Activated CD4-positive, alpha-beta T cell treated with anti-CD3 and anti-CD28 coated beads, Interleukin-2, Interleukin-6, amounts not matched to agents 100 ng/mL and 50 ng/mL, durations not matched to agents 16 hours and 8 hours (primary cell): ENCODE data around the gene UQCRH.
"Not testable (repeated sequence)": the region's sequence is repeated elsewhere in the genome, so short reads cannot be mapped to it uniquely, and the experiment has no call there.

Source experiments
- DNase-seq: peaks from one replicate; pipeline ENCODE4 v3.0.0-alpha.2; 2020

Gene UQCRH

DNA sequence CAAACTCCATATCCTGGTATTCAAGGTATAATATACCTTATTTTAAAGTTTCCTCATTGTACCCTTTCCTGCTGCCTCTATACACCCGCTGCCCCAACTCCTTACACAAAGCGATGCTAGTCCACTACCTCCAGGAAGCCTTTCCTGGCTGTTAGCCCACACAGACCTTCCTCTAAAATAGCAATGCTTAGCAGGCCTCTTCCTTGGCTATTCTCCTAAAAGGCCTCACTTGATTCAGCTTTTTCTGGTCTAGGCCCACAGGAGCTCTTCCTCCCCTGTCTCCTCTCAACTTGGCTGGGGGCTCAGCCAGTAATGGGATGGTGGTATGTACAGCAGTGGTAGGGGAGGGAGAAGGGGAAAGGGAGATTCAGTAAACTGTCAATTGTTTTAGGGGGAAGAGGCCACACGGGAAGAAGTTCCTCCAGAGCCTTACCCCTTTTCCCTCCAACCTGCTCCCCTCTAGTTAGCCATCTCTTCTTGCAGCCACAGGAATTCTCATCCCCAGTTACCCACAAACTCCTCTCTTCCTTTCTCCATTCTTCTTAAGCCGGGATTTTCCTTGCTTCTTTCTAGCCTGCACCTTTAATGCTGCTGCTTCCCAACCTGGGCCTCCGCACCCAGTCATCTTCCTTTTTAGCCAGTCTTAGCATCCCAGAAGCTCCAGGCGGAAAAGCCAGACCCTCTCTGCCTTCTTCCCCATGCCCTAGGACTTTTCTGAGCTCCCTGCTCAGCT is 2.7 kb upstream of the UQCRH start:
- no peak for DNase-seq

DNA sequence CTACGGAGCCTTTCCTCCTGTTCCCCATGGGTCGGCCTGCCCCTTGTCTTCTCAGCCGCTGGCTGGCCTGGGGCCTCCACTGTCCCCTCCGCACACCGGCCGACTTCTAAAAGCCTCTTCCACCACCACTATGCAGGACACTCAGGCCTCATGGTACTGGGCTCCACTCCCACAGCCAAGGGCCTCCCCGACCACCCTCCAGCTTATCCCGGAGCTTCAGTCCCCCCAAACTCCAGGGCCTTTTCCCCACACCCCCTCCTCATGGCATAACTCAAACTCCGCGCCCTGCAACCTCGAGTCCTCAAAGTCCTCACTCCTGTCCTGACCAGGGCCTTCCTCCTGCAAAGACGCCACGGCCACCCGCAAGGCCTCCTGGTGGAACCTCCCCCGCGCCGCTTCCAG is 2.1 kb upstream of the UQCRH start:
- no peak for DNase-seq

DNA sequence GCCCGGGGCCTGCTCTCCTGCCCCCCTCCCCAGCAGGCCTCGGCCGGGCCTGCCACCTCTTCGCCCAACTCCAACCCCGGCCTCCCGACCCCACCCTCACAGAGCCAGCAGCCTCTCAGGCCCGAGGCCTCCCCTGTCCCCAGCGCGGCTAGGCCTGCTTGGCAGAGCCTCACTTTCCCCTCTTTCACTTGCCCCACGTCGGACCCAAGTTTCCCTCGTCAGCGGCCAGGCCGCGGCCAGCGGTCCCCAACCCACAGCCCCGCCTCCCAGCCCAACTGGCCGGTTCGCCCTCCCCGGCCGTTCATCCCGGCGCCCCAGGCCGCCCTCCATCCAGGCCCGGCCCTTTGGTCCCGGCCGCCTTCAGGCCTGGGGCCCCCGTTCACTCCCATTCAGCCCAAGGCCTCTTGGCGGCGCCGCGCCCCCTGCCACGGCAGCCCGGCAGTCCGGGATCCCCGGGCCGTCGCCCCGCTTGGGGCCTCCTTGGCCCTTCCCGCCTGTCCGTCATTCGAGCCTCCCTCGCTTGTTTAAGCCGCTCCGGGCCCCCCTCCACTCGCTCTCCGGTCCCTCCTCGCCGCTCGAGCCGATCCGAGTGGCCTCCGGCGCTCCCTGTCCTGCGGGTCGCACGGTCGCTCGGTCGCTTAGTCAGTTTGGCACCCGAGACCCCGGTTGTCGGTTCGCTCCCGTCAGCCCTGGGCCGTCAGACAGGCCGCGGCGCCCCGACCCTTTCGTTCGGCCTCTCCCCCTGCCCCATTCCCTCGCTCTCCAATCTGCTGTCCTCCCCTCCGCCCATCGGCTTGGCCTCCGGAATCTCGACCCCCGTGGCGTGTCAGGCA is 1.5 kb upstream of the UQCRH start:
- peak; percentile 69 for DNase-seq

DNA sequence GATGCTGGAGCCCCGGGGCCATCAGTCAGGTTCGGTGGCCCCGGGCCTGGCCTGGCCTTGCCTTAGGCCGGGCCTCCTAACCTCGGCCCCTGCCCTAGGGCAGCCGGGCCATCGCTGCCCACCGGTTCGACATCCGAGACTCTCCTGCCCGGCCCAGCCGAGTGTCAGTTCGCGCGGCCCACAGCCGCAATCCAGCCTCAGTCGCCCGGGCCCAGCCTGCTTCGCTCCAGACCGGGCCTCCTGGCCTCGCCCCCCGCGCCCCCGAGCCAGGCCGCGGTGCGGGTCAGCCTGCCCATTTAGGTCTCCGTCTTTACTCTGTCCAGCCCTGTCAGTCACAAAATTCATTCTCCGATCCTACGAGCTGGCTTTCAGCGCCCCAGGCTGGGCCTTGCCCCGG is 859 bp upstream of the UQCRH start:
- DNase-seq = peak; percentile 30

DNA sequence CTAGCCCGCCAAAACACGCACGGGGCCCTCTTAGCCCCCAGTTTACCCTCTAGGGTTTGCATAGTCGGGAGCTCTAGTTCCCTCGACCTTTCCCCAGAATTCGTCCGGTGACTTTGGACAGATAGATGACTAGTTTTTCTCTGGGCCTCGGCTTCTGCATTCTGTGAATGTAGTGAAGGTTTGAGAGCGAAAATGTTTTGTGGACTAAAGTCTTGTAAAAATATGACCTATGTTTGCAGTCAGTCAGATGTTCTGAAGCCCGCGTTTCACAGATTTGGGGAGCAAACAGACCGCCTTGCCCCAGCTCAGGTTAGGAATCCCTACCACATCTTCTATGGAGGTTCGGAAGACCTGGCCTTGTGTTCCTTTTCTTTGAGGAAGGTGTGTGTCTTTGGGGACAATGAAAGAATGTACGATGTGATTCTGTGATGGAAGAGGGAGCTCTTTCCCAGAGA is 401 bp downstream of the UQCRH start:
- DNase-seq = no peak

DNA sequence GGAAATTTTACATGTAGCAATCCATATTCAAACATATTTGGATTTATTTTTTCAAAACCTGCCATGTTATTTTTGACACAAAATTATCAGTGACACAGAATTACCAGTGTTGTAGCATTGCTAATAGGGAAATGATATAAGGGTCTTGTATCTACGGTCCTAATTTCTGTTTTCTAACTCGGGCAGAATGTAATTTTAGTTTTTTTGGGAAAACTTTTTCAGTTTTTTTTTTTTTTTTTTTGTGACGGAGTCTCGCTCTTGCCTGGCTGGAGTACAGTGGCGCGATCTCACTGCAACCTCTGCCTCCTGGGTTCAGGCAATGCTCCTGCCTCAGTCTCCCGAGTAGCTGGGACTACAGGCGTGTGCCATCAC is 2.6 kb downstream of the UQCRH start:
- DNase-seq = no peak

DNA sequence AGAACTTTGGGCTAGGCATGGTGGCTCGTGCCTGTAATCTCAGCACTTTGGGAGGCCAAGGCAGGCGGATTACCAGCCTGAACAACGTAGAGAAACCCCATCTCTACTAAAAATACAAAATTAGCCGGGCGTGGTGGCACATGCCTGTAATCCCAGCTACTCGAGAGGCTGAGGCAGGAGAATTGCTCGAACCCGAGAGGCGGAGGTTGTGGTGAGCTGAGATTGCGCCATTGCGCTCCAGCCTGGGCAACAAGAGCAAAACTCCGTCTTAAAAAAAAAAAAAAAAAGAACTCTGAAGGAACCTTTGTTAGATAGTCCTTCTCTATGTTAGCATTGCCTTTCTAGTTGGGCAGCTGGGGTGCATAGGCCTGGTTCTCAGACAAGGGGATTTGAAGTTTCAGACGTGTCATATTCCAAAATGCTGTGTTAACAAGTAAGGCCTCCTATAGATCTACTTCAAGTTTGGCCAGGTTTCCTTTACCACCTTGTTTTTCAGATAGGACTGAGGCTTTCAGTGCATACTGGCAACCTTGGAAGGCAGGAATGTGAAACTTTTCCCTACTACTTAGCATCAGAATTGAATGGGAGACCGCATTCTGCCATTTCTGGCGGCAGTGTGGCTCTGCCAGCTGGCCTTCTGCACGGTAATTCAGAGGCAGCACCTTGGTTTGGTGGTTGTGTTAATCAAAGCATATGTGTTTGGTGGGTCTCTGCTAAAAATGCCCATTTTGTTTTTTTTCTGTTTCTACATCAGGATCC is 6.1 kb downstream of the UQCRH start:
- no peak for DNase-seq

DNA sequence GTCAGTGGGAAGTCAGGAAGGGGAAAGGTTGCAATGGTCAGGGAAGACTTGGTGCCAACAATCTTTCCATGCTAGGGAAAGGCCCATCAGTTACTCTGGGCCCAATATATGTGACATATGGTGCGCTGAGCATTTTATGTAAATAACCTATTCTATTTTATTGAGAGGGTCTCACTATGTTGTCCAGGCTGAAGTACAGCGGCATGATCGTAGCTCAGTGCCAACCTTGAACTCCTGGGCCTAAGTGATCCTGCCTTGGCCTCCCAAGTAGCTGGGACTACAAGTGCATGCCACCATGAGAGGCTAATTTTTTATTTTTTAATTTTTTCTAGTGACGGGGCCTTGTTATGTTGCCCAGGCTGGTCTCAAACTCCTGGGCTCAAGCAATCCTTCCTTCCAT is 6.8 kb downstream of the UQCRH start:
- no peak for DNase-seq

DNA sequence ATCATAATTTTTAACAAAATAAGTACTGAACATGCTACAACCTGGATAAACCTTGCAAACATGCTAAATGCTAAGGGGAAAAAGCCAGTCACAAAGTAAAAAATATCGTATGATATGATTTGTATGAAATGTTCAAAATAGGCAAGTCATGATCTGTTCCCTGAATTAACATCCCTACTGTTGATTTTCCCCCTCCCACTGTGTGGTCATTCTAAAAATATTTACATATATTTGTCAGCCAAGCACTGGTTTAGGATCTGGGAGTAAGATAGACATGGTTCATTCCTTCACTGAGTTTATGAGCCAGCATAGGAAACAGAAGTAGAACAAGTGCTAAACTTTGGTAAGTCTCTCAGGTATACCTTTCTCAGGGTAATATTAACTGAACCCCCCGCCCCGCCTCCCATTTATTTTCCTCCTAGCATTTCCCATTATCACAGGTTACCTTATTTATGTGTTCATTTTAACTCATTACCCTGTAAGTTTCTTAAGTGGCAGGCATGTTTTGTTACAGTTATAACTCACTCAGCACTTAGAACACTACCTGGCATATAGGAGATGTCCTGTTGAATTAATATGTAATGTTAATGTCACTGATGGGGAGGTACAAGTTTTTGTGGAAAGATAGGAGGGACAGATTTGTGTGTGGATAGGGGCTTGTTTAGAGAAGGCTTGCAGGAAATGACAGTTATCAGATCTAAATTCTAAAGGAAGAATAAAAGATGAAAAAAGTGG is 12.3 kb downstream of the UQCRH start:
- no peak for DNase-seq

DNA sequence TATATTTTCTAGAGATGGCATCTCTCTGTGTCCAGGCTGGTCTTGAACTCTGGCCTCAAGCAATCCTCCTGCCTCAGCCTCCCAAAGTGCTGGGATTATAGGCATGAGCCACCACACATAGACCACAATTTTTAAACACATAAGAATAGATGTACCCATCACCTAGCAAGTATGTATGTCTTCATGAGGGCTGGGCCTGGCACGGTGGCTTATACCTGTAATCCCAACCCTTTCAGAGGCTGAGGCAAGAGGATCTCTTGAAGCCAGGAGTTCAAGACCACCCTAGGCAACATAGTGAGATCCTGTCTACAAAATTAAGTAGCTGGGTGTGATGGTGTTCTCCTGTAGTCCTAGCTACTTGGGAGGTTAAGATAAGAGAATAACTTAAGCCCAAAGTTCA is 13.8 kb downstream of the UQCRH start:
- no peak for DNase-seq

DNA sequence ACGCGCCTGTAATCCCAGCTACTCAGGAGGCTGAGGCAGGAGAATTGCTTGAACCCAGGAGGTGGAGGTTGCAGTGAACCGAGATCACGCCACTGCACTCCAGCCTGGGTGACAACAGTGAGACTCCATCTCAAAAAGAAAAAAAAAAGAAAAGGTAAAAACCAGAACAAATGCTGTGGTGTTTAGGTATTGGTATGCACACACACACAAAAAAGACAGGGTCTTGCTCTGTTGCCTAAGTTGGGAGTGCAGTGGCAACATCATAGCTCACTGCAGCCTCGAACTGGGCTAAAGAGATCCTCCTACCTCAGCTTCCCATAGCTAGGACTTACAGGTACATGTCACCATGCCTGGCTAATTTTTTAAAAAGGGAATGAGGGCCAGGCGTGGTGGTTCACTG is 15.8 kb downstream of the UQCRH start:
- not testable (repeated sequence) for DNase-seq

DNA sequence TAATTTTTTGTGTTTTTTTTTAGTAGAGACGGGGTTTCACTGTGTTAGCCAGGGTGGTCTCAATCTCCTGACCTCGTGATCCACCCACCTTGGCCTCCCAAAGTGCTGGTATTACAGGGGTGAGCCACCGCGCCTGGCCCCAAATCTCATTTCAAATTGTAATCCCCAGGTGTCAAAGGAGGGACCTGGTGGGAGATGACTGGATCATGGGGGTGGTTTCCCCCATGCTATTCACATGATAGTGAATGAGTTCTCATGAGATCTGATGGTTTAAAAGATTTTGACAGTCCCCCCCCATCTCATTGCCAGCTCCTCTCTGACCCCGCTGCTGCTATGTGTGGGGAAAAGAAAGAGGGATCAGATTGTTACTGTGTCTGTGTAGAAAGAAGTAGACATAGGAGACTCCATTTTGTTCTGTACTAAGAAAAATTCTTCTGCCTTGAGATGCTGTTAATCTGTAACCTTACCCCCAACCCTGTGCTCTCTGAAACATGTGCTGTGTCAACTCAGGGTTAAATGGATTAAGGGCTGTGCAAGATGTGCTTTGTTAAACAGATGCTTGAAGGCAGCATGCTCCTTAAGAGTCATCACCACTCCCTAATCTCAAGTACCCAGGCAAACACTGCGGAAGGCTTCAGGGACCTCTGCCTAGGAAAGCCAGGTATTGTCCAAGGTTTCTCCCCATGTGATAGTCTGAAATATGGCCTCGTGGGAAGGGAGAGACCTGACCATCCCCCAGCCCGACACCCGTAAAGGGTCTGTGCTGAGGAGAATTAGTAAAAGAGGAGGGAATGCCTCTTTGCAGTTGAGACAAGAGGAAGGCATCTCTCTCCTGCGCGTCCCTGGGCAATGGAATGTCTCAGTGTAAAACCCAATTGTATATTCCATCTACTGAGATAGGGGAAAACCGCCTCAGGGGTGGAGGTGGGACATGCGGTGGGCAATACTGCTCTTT is 16.7 kb downstream of the UQCRH start:
- DNase-seq = not testable (repeated sequence)

DNA sequence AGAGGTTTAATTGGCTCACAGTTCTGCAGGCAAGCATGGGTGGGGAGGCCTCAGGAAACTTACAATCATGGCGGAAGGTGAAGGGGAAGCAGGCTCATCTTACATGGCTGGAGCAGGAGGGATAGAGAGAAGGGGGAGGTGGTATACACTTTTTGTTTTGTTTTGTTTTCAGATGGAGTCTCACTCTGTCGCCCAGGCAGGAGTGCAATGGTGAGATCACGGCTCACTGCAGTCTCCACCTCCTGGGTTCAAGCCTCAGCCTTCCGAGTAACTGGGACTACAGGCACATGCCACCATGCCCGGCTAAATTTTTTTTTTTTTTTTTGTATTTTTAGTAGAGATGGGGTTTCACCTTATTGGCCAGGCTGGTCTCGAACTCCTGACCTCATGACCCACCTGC is 18.7 kb downstream of the UQCRH start:
- DNase-seq = not testable (repeated sequence)

DNA sequence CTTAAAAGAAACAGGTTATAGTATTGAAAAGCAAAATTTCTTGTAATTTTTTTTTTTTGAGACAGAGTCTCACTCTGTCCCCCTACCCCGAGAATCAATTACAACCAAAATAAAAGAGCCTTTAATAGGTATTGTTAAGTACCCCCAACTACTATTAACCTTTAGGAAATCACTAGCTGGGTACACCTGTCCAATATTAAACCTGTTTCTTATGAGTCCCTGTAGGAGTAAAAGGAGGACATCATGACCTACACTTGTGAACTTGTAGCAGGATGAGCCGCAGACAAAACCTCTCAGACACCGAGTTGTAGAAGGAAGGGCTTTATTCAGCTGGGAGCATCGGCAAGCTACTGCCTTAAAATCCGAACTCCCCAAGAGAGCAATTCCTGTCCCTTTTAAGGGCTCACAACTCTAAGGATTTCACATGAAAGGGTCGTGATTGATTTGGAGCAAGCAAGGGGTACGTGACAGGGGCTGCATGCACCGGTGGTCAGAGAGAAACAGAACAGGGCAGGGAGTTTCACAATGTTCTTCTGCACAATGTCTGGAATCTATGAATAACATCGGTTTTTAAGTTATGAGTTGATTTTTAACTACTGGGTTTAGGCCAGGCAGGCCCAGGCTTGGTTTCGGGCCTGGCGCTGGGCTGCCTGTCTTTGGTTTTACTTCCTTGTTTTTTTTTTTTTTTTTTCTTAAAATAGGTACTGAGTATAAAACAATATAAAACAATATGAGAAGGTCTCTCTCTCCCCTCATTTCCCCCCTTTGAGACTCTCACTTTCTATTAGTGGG is 22.0 kb downstream of the UQCRH start:
- DNase-seq = not testable (repeated sequence)

DNA sequence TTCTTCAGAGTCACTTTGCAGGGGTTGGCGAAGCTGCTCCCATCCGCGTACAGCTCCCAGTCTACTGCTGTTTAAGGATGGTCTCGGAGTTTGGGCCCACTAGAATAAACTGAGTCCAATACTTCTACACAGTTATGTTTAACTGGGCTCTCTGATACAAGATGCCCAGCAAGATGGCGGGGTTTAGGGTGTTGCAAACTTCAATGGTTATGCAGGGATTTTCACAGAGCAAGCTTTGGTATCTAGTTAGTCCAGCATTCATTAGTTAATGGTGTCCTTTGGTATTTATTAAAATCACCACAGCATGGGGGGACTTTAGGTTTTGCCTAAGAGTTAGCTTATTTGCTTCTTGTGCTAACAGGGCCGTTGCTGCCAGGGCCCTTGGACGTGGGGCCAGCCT is 24.7 kb downstream of the UQCRH start:
- DNase-seq = not testable (repeated sequence)

DNA sequence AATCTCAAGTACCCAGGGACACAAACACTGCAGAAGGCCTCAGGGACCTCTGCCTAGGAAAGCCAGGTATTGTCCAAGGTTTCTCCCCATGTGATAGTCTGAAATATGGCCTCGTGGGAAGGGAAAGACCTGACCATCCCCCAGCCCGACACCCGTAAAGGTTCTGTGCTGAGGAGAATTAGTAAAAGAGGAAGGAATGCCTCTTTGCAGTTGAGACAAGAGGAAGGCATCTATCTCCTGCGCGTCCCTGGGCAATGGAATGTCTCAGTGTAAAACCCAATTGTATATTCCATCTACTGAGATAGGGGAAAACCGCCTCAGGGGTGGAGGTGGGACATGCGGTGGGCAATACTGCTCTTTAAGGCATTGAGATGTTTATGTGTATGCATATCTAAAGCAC is 26.3 kb downstream of the UQCRH start:
- DNase-seq = not testable (repeated sequence)

DNA sequence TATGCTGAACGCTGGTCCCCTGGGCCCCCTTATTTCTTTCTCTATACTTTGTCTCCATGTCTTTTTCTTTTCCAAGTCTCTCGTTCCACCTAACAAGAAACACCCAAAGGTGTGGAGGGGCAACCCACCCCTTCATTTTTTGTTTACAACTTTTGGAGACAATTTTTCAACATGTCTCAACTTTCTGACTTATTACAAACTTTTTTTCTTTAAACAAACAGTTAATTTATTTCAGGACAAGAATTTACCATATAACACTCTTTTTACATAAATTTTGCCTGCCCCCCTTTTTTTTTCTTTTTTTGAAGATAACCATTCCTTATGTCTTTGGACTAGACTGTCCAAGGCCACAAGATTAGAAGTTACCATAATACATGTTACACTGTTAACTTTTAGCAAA is 26.9 kb downstream of the UQCRH start:
- DNase-seq = not testable (repeated sequence)

DNA sequence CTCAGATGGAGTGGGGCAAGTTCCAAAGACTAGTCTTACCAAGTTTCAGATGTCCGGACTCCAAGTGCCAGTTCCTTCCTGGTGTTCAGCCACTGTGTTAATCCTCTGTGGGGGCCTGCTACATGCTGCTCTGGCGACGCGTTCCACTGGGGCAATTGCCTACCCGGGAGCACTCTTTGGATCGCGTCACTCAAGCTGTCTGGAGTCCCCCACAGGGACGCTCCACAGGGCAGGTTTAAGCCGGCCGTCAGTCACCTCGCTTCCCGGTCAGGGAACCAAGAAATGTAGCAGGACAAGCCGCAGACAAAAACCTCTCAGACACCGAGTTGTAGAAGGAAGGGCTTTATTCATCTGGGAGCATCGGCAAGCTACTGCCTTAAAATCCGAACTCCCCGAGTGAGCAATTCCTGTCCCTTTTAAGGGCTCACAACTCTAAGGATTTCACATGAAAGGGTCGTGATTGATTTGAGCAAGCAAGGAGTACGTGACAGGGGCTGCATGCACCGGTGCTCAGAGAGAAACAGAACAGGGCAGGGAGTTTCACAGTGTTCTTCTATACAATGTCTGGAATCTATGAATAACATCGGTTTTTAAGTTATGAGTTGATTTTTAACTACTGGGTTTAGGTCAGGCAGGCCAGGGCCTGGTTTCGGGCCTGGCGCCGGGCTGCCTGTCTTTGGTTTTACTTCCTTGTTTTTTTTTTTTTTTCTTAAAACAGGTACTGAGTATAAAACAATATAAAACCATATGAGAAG is 28.5 kb downstream of the UQCRH start:
- DNase-seq = not testable (repeated sequence)

DNA sequence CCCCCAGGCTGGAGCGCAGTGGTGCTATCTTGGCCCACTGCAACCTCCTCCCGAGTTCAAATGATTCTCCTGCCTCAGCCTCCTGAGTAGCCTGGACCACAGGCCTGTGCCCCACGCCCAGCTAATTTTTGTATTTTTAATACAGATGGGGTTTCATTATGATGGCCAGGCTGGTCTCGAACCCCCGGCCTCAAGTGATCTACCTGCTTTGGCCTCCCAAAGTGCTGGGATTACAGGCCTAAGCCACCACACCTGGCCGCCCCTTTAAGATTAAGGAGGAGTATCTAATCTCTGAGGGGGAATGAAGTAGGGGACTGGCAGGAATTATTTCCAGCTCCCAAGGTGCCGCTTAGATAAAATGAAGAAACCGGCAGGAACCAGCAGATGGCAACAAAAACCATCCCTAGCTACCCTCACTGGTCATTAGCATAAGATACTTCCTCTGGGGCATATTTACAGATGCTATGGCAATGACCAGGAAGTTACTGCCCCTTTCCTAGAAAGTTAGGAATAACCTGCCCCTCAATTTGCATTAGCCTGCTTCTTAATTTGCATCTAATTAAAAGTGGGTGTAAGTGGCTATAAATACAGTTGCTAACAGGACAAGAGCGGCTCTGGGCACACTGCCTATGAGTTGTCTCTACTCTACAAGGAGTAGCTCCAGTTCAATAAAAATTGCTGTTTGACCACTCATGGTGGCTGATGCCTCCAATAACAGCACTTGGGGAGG is 30.0 kb downstream of the UQCRH start:
- DNase-seq = no peak
